Fibroblast of lung (primary cell): Measurements from ENCODE around the gene NTSR2. TPM values are rescaled to one million over a fixed set of nuclear protein-coding genes. Genes with fewer than 3 reads are reported as not detected.

Experiments used
- DNase-seq, 2 donors: peaks; one replicate each; pipeline versions ENCODE4 v3.0.0 to v3.0.0-alpha.2; 2010; ENCODE audit warnings: low read depth in 2 of 2
- H2AFZ ChIP-seq: 2 replicates; pipeline ENCODE4 v1.5.1; 2012; ENCODE audit warnings: low read length, control low read depth, inconsistent platforms
- H3K27ac ChIP-seq: 2 replicates; pipeline ENCODE4 v1.5.1; 2011; ENCODE audit warnings: low read length, control low read depth; ENCODE audit not compliant: insufficient read depth
- H3K27me3 ChIP-seq: 2 replicates; pipeline ENCODE4 v1.5.1; 2011; ENCODE audit warnings: mild to moderate bottlenecking, low read length; ENCODE audit not compliant: control insufficient read depth, insufficient read depth
- H3K36me3 ChIP-seq: 2 replicates; pipeline ENCODE4 v1.5.1; 2011; ENCODE audit warnings: low read length; ENCODE audit not compliant: control insufficient read depth, insufficient read depth
- H3K4me1 ChIP-seq: 2 replicates; pipeline ENCODE4 v1.5.1; 2011; ENCODE audit warnings: low read length; ENCODE audit not compliant: control insufficient read depth, insufficient read depth; ENCODE audit errors: extremely low read depth
- H3K4me2 ChIP-seq: 2 replicates; pipeline ENCODE4 v1.5.1; 2011; ENCODE audit warnings: low read length, control low read depth; ENCODE audit not compliant: insufficient read depth; ENCODE audit errors: extremely low read depth
- H3K4me3 ChIP-seq, 4 experiments: fragments of 200-600 bp in 1 of 4; sonication (generic) in 1 of 4; replicated peaks in 1 of 4; 2 replicates each; pipeline ENCODE4 v1.5.1; 2011 to 2016; ENCODE audit warnings: low read length in 4 of 4, low read depth in 3 of 4, mild to moderate bottlenecking in 3 of 4, control low read depth in 2 of 4, inconsistent platforms in 1 of 4, mixed read lengths in 1 of 4; ENCODE audit not compliant: insufficient read depth in 1 of 4; ENCODE audit errors: control extremely low read depth in 1 of 4
- H3K79me2 ChIP-seq: 2 replicates; pipeline ENCODE4 v1.5.1; 2012; ENCODE audit warnings: mild to moderate bottlenecking, low read length, inconsistent platforms; ENCODE audit not compliant: control insufficient read depth, insufficient read depth
- H3K9ac ChIP-seq: 2 replicates; pipeline ENCODE4 v1.5.1; 2011; ENCODE audit warnings: mild to moderate bottlenecking, low read length, control low read depth; ENCODE audit not compliant: insufficient read depth
- H3K9me3 ChIP-seq: 2 replicates; pipeline ENCODE4 v1.5.1; 2012; ENCODE audit warnings: low read depth, low read length; ENCODE audit not compliant: control insufficient read depth, insufficient read depth
- H4K20me1 ChIP-seq: 2 replicates; pipeline ENCODE4 v1.5.1; 2011; ENCODE audit warnings: low read length; ENCODE audit not compliant: control insufficient read depth, insufficient read depth; ENCODE audit errors: extremely low read depth
- CTCF ChIP-seq, 2 donors: IDR thresholded peaks in 1 of 2; conservative IDR thresholded peaks in 1 of 2; 1 replicate in 1 of 2; 2 replicates in 1 of 2; pipeline ENCODE4 v1.5.1; 2011 to 2012; ENCODE audit warnings: low read length in 2 of 2, control low read depth in 1 of 2, inconsistent platforms in 1 of 2, low read depth in 1 of 2, mild to moderate bottlenecking in 1 of 2
- EZH2 ChIP-seq: IDR thresholded peaks from 2 replicates; pipeline ENCODE4 v1.5.1; 2012; ENCODE audit warnings: low read length, control low read depth, mild to moderate bottlenecking; ENCODE audit errors: missing control alignments
- polyA plus RNA-seq, 2 donors: library from polyadenylated mRNA; depleted of rRNA in 1 of 2; stranded (reverse) in 1 of 2; unstranded in 1 of 2; fragments of >200 nt; gene quantifications; 2 replicates each; pipeline ENCODE4 v1.2.1, GENCODE V29; 2011 to 2012; ENCODE audit warnings: missing spikeins in 1 of 2
- total RNA-seq: library from RNA; depleted of rRNA; stranded (reverse); fragments of >200 nt; gene quantifications from 2 replicates; pipeline ENCODE4 v1.2.1, GENCODE V29; 2014

NTSR2 gene
- total and polyA plus RNA-seq, 2 donors (not counting 1 experiment from before 2014, with no cell fraction given) = not detected

DNA sequence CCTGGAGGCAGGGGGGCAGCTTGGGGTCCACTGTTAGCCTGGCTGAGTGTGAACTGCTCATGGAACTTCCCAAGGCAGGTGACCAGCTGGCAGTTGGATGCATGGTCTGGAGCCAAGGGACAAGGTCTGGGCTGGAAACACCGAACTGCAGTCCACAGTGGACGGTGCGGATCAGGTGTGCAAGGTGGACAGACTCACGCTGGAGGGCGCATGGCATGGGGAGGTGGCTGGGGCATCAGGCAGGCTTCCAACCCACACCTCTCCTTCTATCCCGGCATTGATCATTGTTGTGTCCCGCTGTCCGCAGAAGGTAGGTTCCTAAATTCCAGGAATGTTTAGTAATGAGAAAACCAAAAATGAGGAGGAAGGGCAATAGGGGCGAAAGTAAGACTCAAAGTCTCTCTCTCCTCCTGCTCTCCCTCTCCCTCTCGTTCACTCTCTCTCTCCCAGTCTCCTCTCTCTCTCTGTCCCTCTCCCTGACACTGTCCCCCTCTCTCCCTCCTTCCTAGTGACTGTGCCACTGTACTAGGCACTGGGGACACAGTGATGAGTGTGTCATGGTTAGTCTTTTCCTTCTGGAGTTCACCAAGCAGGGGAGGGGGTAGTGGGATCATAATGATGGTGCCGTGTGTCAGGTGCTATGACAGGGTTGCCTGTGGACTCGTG is 46.1 kb upstream of the NTSR2 start:
- H3K4me1 ChIP-seq = peaks cover 7% of the 10 kb centered on the region
- no peak overlapping the region for H2AFZ ChIP-seq
- H3K36me3 ChIP-seq = no peaks in the 10 kb centered on the region
- H3K9me3 ChIP-seq = no peaks in the 10 kb centered on the region
- no peak overlapping the region for H3K4me3 ChIP-seq
- H3K79me2 ChIP-seq = no peaks in the 10 kb centered on the region
- H3K27ac ChIP-seq = no peak overlapping the region
- no peaks in the 10 kb centered on the region for H4K20me1 ChIP-seq
- no peak overlapping the region for H3K9ac ChIP-seq
- TF ChIP-seq EZH2 (no peak), CTCF (conservative IDR thresholded peaks at IDR 0.05 in 1 of 2, IDR thresholded peaks at IDR 0.05 in 1 of 2; ENCODE audit: low read depth in 1 of 2, low read length in 2 of 2) (no peak)
- DNase-seq = no peak
- no peak overlapping the region for H3K4me2 ChIP-seq
- peaks cover 13% of the 10 kb centered on the region for H3K27me3 ChIP-seq

GRCh38 chr2:11713815-11714214 is 43.8 kb upstream of the NTSR2 start:
- Histone ChIP-seq H3K4me1 (peaks cover 9% of the 10 kb centered on the region), H3K27ac (no peak overlapping the region), H3K9ac (no peak overlapping the region), H3K4me3 (no peak overlapping the region), H3K27me3 (peaks cover 5% of the 10 kb centered on the region), H3K79me2 (no peaks in the 10 kb centered on the region), H3K36me3 (no peaks in the 10 kb centered on the region), H3K4me2 (no peak overlapping the region), H2AFZ (no peak overlapping the region), H4K20me1 (no peaks in the 10 kb centered on the region), H3K9me3 (no peaks in the 10 kb centered on the region)
- TF ChIP-seq EZH2 = no peak
- no peak for TF ChIP-seq CTCF (conservative IDR thresholded peaks at IDR 0.05 in 1 of 2, IDR thresholded peaks at IDR 0.05 in 1 of 2; ENCODE audit: low read depth in 1 of 2, low read length in 2 of 2)
- DNase-seq = no peak

DNA sequence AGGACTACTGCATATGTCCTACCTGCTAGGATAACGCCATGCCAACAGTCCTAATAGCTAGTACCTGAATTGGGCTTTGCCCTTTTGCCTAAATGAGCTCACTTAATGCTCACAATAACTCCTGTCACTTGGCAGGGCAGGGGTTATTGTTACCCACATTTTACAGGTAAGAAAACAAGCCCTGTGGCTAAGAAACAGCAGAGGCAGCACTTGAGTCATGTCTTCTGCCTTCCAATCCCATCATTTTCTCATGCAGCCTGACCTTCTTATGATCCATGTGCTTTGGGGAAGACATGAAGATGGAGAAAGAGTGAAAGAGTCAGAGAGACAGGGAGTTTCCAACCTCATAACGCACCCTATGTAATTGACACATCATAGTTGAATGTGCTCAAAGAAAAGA is 42.9 kb upstream of the NTSR2 start:
- H3K4me3 ChIP-seq = no peak overlapping the region
- H3K9me3 ChIP-seq = no peaks in the 10 kb centered on the region
- no peak overlapping the region for H3K9ac ChIP-seq
- no peak overlapping the region for H2AFZ ChIP-seq
- H4K20me1 ChIP-seq = no peaks in the 10 kb centered on the region
- no peak overlapping the region for H3K4me2 ChIP-seq
- DNase-seq = no peak
- H3K4me1 ChIP-seq = peaks cover 9% of the 10 kb centered on the region
- H3K27me3 ChIP-seq = peaks cover 1% of the 10 kb centered on the region
- no peak overlapping the region for H3K27ac ChIP-seq
- no peaks in the 10 kb centered on the region for H3K36me3 ChIP-seq
- no peaks in the 10 kb centered on the region for H3K79me2 ChIP-seq
- TF ChIP-seq EZH2 (no peak), CTCF (conservative IDR thresholded peaks at IDR 0.05 in 1 of 2, IDR thresholded peaks at IDR 0.05 in 1 of 2; ENCODE audit: low read depth in 1 of 2, low read length in 2 of 2) (no peak)
